MM.1S (cell line): Measurements from ENCODE around the gene PTHLH.

ENCODE experiments used
- DNase-seq: peaks from one replicate; pipeline ENCODE4 v3.0.0-alpha.2; 2015
- H2AFZ ChIP-seq: fragments of 300-600 bp; sonication (generic); 2 replicates; pipeline ENCODE4 v1.6.0; 2016; ENCODE audit warnings: antibody characterized with exemption, low read length
- H3F3A ChIP-seq: fragments of 300-600 bp; sonication (generic); 2 replicates; pipeline ENCODE4 v1.6.1; 2016; ENCODE audit warnings: mild to moderate bottlenecking, antibody characterized with exemption, low read length, moderate library complexity, mixed read lengths; ENCODE audit not compliant: insufficient read depth
- H3K27ac ChIP-seq: fragments of 300-600 bp; sonication (generic); 2 replicates; pipeline ENCODE4 v1.5.1; 2016; ENCODE audit warnings: mild to moderate bottlenecking, low read length
- H3K27me3 ChIP-seq: fragments of 300-600 bp; sonication (generic); replicated peaks from 2 replicates; pipeline ENCODE4 v1.6.0; 2016; ENCODE audit warnings: low read length; ENCODE audit not compliant: insufficient read depth
- H3K36me3 ChIP-seq: fragments of 300-600 bp; sonication (generic); replicated peaks from 2 replicates; pipeline ENCODE4 v1.6.1; 2016; ENCODE audit warnings: mild to moderate bottlenecking, low read length, mixed read lengths; ENCODE audit not compliant: insufficient read depth
- H3K4me1 ChIP-seq: fragments of 300-600 bp; sonication (generic); 2 replicates; pipeline ENCODE4 v1.6.1; 2016; ENCODE audit warnings: low read length, mixed read lengths
- H3K4me2 ChIP-seq: fragments of 300-600 bp; sonication (generic); 2 replicates; pipeline ENCODE4 v1.6.0; 2016; ENCODE audit warnings: low read depth, low read length
- H3K4me3 ChIP-seq: fragments of 300-600 bp; sonication (generic); 2 replicates; pipeline ENCODE4 v1.5.1; 2016; ENCODE audit warnings: low read length, mixed read lengths
- H3K79me2 ChIP-seq: fragments of 300-600 bp; sonication (generic); 2 replicates; pipeline ENCODE4 v1.6.1; 2016; ENCODE audit warnings: mixed run types, low read length, mixed read lengths
- H3K9ac ChIP-seq: fragments of 300-600 bp; sonication (generic); 2 replicates; pipeline ENCODE4 v1.6.1; 2016; ENCODE audit warnings: low read length, mixed read lengths
- H3K9me2 ChIP-seq: fragments of 300-600 bp; sonication (generic); replicated peaks from 2 replicates; pipeline ENCODE4 v1.6.1; 2016; ENCODE audit warnings: mild to moderate bottlenecking, low read length, mixed read lengths; ENCODE audit not compliant: insufficient read depth
- H3K9me3 ChIP-seq: fragments of 300-600 bp; sonication (generic); replicated peaks from 2 replicates; pipeline ENCODE4 v1.6.1; 2016; ENCODE audit warnings: mild to moderate bottlenecking, low read length, mixed read lengths; ENCODE audit not compliant: insufficient read depth
- H4K20me1 ChIP-seq: fragments of 300-600 bp; sonication (generic); 2 replicates; pipeline ENCODE4 v1.6.1; 2016; ENCODE audit warnings: mild to moderate bottlenecking, low read length, moderate library complexity, mixed read lengths; ENCODE audit not compliant: insufficient read depth
- EZH2 ChIP-seq: fragments of 300-600 bp; sonication (generic); optimal IDR thresholded peaks from 2 replicates; pipeline ENCODE3; 2017; ENCODE audit warnings: low read depth, mild to moderate bottlenecking, antibody characterized with exemption, low read length, mixed read lengths
- EZH2phosphoT487 ChIP-seq: fragments of 300-600 bp; sonication (generic); IDR thresholded peaks from 2 replicates; pipeline ENCODE4 v1.6.1; 2018; ENCODE audit warnings: antibody characterized with exemption, low read length
- TF ChIP-seq, protein P1 (sequence below): fragments of 300-600 bp; sonication (generic); IDR thresholded peaks from 2 replicates; pipeline ENCODE4 v1.5.1; 2016; ENCODE audit warnings: antibody characterized with exemption, low read length, mixed read lengths

The PTHLH gene

DNA sequence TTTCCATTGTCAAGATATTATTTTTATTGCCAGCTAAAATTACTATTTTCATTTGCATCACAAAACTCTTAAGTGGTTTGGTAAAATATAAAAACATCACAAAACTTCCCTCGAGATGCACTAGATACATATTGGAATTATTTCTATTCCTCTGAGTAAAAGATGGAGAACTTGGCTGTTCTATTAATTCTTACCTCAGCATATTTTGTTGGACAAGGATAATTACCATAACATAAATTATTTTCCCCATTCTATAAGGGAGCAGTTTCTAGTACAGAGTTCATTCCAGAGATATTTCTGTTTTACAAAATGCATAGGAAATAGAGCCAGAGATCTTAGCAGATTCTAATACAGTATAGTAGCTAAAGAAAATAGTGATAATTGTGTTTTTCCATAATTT, 42.6 kb upstream of the PTHLH start:
- Histone ChIP-seq H3K9me2 (no peaks in the 10 kb centered on the region), H3K9me3 (no peaks in the 10 kb centered on the region), H2AFZ (no peak overlapping the region), H4K20me1 (no peaks in the 10 kb centered on the region), H3K36me3 (no peaks in the 10 kb centered on the region), H3F3A (no peaks in the 10 kb centered on the region), H3K79me2 (no peaks in the 10 kb centered on the region), H3K27me3 (no peaks in the 10 kb centered on the region), H3K4me1 (no peaks in the 10 kb centered on the region), H3K27ac (no peak overlapping the region), H3K4me2 (no peak overlapping the region), H3K4me3 (no peak overlapping the region), H3K9ac (no peak overlapping the region)
- no peak for DNase-seq
- TF ChIP-seq EZH2phosphoT487 (no peak), EZH2 (no peak)
- TF ChIP-seq, protein P1, sequence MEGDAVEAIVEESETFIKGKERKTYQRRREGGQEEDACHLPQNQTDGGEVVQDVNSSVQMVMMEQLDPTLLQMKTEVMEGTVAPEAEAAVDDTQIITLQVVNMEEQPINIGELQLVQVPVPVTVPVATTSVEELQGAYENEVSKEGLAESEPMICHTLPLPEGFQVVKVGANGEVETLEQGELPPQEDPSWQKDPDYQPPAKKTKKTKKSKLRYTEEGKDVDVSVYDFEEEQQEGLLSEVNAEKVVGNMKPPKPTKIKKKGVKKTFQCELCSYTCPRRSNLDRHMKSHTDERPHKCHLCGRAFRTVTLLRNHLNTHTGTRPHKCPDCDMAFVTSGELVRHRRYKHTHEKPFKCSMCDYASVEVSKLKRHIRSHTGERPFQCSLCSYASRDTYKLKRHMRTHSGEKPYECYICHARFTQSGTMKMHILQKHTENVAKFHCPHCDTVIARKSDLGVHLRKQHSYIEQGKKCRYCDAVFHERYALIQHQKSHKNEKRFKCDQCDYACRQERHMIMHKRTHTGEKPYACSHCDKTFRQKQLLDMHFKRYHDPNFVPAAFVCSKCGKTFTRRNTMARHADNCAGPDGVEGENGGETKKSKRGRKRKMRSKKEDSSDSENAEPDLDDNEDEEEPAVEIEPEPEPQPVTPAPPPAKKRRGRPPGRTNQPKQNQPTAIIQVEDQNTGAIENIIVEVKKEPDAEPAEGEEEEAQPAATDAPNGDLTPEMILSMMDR = no peak

DNA sequence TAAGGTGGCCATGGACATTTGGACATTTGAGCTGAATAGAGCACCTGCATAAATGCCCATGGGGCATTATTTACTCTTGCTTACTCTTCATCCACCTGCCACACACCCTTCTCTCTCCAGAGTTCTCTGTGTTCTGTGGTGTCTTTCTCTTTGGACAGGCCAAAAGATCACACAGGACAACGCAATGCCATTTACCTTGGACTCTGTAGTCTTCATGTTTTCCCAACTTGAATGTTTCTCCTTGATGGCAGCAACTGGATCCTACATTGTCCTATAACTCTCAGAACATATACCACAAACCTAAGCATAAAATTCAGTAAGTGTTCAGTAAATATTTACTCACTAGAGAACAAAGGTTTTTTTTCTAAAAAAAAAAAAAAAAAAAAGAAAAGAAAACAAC, 41.7 kb upstream of the PTHLH start:
- no peaks in the 10 kb centered on the region for H3K36me3 ChIP-seq
- no peak overlapping the region for H3K4me2 ChIP-seq
- no peaks in the 10 kb centered on the region for H3K9me2 ChIP-seq
- no peaks in the 10 kb centered on the region for H3K4me1 ChIP-seq
- no peaks in the 10 kb centered on the region for H3K79me2 ChIP-seq
- no peak overlapping the region for H3K9ac ChIP-seq
- no peaks in the 10 kb centered on the region for H4K20me1 ChIP-seq
- H3K27me3 ChIP-seq = no peaks in the 10 kb centered on the region
- no peak overlapping the region for H3K4me3 ChIP-seq
- DNase-seq = no peak
- no peaks in the 10 kb centered on the region for H3K9me3 ChIP-seq
- H2AFZ ChIP-seq = no peak overlapping the region
- H3F3A ChIP-seq = no peaks in the 10 kb centered on the region
- no peak for TF ChIP-seq EZH2
- no peak for TF ChIP-seq EZH2phosphoT487
- TF ChIP-seq, protein P1 = no peak
- no peak overlapping the region for H3K27ac ChIP-seq

DNA sequence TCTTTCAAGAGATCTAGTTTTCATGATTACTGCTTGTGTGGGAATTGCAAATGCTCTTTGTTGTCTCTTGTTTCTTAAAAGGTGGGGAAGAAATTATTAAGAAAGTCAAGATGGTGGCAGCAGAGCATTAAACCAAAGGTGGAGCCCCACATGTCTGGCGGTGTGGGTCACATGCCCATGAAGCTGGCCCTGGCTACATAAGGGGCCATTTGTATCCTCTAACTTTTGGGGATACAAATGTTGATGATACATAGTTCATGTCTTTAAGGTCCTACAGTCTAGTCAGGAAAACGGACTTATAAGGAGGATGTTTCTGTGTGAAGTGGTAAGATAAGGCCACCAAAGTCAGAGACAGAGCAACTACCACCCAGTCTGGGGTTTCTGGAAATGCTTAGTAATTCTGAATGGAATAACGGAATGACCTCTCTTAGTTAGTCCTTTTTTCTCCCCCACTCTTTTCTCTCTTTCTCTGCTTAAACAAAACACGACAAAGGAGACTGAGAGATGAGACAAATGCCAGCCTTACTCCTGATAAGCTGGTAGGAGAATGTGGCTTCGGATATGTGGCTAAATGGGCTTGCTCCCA, 39.9 kb upstream of the PTHLH start:
- H3K4me1 ChIP-seq = no peaks in the 10 kb centered on the region
- no peak overlapping the region for H2AFZ ChIP-seq
- no peaks in the 10 kb centered on the region for H4K20me1 ChIP-seq
- no peaks in the 10 kb centered on the region for H3K27me3 ChIP-seq
- no peak for DNase-seq
- H3K9me3 ChIP-seq = no peaks in the 10 kb centered on the region
- no peak overlapping the region for H3K27ac ChIP-seq
- no peaks in the 10 kb centered on the region for H3F3A ChIP-seq
- H3K4me2 ChIP-seq = no peak overlapping the region
- TF ChIP-seq, protein P1 = no peak
- TF ChIP-seq EZH2 = no peak
- TF ChIP-seq EZH2phosphoT487 = no peak
- no peaks in the 10 kb centered on the region for H3K79me2 ChIP-seq
- H3K9ac ChIP-seq = no peak overlapping the region
- H3K9me2 ChIP-seq = no peaks in the 10 kb centered on the region
- H3K4me3 ChIP-seq = no peak overlapping the region
- no peaks in the 10 kb centered on the region for H3K36me3 ChIP-seq
